Measurements from ENCODE around the gene CCR4. TPM values are rescaled to one million over a fixed set of nuclear protein-coding genes. Genes with fewer than 3 reads are reported as not detected.
A peak's percentile ranks its signal among the peaks of the same experiment; 100 is the strongest.

The CCR4 gene
- total and polyA plus RNA-seq, 9 of the 15 experiments (the other 6 are each of a cell fraction or from before 2014, with no cell fraction given): 0.04 to 0.47 (median 0.25) TPM; not detected in 1

- no peak for TF ChIP-seq TSHZ1 (CRISPR knock-in tag; IDR thresholded peaks at IDR 0.05)
Measured at GRCh38 chr3:32975891-32976595, 24.6 kb downstream of the CCR4 start (continued).

- in situ Hi-C loops (cut with MboI) (no loop called here), intact Hi-C loops (cut with micrococcal nuclease) (no loop called here)
- Histone ChIP-seq H3K4me1 (replicated peaks in 1 of 2; ENCODE audit: control insufficient read depth in 2 of 2, insufficient read depth in 2 of 2, low read length in 2 of 2) (peaks cover 5 to 15% of the 10 kb centered on the region in 2 experiments; a peak in 4 of 5 replicates), H3K4me3 (no peak overlapping the region), H4K20me1 (replicated peaks; ENCODE audit: control insufficient read depth, insufficient read depth, low read length) (no peaks in the 10 kb centered on the region), H3K36me3 (ENCODE audit: control insufficient read depth, insufficient read depth, low read length) (no peaks in the 10 kb centered on the region), H3K27me3 (ENCODE audit: control insufficient read depth in 2 of 2, insufficient read depth in 2 of 2, low read length in 2 of 2) (no peaks in the 10 kb centered on the region), H3K4me2 (ENCODE audit: insufficient read depth, low read length) (no peak overlapping the region), H3K9ac (ENCODE audit: insufficient read depth in 1 of 2, low read depth in 2 of 2, low read length in 2 of 2) (no peak overlapping the region), H2AFZ (ENCODE audit: low read depth, low read length) (peak overlapping the region; percentile 64), H3K9me3 (replicated peaks; ENCODE audit: control insufficient read depth, insufficient read depth, low read depth, low read length) (no peaks in the 10 kb centered on the region), H3K79me2 (ENCODE audit: control insufficient read depth, insufficient read depth, low read length) (no peaks in the 10 kb centered on the region), H3K9me1 (ENCODE audit: control insufficient read depth, insufficient read depth, low read length) (no peaks in the 10 kb centered on the region), H3K27ac (ENCODE audit: extremely low read depth, low read depth, low read length) (no peak overlapping the region)
- TF ChIP-seq ZNF277 (CRISPR knock-in tag; IDR thresholded peaks at IDR 0.05; ENCODE audit: borderline replicate concordance) (peak; percentile 73; the same call in 1 of the 2 replicates), SUPT5H (IDR thresholded peaks at IDR 0.05) (no peak), MTF1 (CRISPR knock-in tag; IDR thresholded peaks at IDR 0.05; ENCODE audit: borderline replicate concordance) (0 out of 2 replicates have a peak, but pooled peaks have one; percentile 72), ZFPM2 (CRISPR knock-in tag; IDR thresholded peaks at IDR 0.05) (no peak), C11orf30 (IDR thresholded peaks at IDR 0.05; ENCODE audit: low read depth) (no peak)
- DNase-seq (ENCODE audit: extremely low read depth in 1 of 4, low spot score in 3 of 4): no peak
- no peak for FAIRE-seq
- POLR2A ChIA-PET: interaction anchor here (0.7 kb wide), 1 partner anchor 129 kb away, joined by 3 read pairs; no protein-coding TSS in a partner anchor
- no peak for ATAC-seq
- CTCF ChIA-PET (ENCODE audit: low intra/inter-chr PET ratio): no interaction called here
- BruUV-seq (replicated peaks): no TSS peak
- WGBS (ENCODE audit: insufficient coverage, low coverage, missing lambda C conversion rate): 62% methylated on average over 10 of the region's 10 CpGs
Measured at GRCh38 chr3:32977861-32978260, 26.4 kb downstream of the CCR4 start.

Measured in K562 (cell line).